ENCODE data around the gene DNASE1L1. TPM values are rescaled to one million over a fixed set of nuclear protein-coding genes. Genes with fewer than 3 reads are reported as not detected.

Gene DNASE1L1
- total and polyA plus RNA-seq, 12 donors, result 9.3 to 101 (median 45.3) TPM

- H3K4me1 ChIP-seq (replicated peaks in 1 of 2), result peaks cover 0 to 8% of the 10 kb centered on the region in 2 donors
- H3K9me3 ChIP-seq (replicated peaks in 1 of 3), result no peaks in the 10 kb centered on the region
- H3K27me3 ChIP-seq, result no peaks in the 10 kb centered on the region
- intact Hi-C loops (cut with DNase I), result no loop called here
- H3K36me3 ChIP-seq (replicated peaks in 1 of 2), result peaks cover 0 to 23% of the 10 kb centered on the region in 2 donors
- TF ChIP-seq POLR2A (IDR thresholded peaks at IDR 0.05) (no peak), CTCF (IDR thresholded peaks at IDR 0.05) (no peak)
- H3K4me3 ChIP-seq, result no peak overlapping the region
- 82 to 93% (median 88%) methylated on average over 4 of the region's 4 CpGs for WGBS, 4 donors
- DNase-seq, result no peak
- H3K27ac ChIP-seq, result no peak overlapping the region
Measured at GRCh38 chrX:154403858-154404257, 5.2 kb downstream of the DNASE1L1 start.

- 86 to 93% (median 90%) methylated on average over 3 to 10 of the region's 10 CpGs for WGBS, 4 donors
- intact Hi-C loops (cut with DNase I), result no loop called here
- H3K27ac ChIP-seq, result no peak overlapping the region
- no peak overlapping the region for H3K4me3 ChIP-seq
- no peak for DNase-seq
- H3K27me3 ChIP-seq, result no peaks in the 10 kb centered on the region
- H3K36me3 ChIP-seq (replicated peaks in 1 of 2), result peaks cover 0 to 23% of the 10 kb centered on the region in 2 donors
- H3K9me3 ChIP-seq (replicated peaks in 1 of 3), result no peaks in the 10 kb centered on the region
- peaks cover 0 to 8% of the 10 kb centered on the region in 2 donors for H3K4me1 ChIP-seq (replicated peaks in 1 of 2)
- TF ChIP-seq POLR2A (IDR thresholded peaks at IDR 0.05) (no peak), CTCF (IDR thresholded peaks at IDR 0.05) (no peak)
Measured at GRCh38 chrX:154403192-154403591, 5.9 kb downstream of the DNASE1L1 start.

GRCh38 chrX:154402622-154403127, 6.4 kb downstream of the DNASE1L1 start:
- no peaks in the 10 kb centered on the region for H3K27me3 ChIP-seq
- DNase-seq, result no peak
- peaks cover 0 to 8% of the 10 kb centered on the region in 2 donors for H3K4me1 ChIP-seq (replicated peaks in 1 of 2)
- H3K9me3 ChIP-seq (replicated peaks in 1 of 3), result no peaks in the 10 kb centered on the region
- intact Hi-C loops (cut with DNase I), result no loop called here
- WGBS, 4 donors, result 71 to 87% (median 84%) methylated on average over 5 to 19 of the region's 19 CpGs
- no peak overlapping the region for H3K27ac ChIP-seq
- no peak for TF ChIP-seq CTCF (IDR thresholded peaks at IDR 0.05)
- no peak for TF ChIP-seq POLR2A (IDR thresholded peaks at IDR 0.05)
- H3K4me3 ChIP-seq, result no peak overlapping the region
- peaks cover 0 to 23% of the 10 kb centered on the region in 2 donors for H3K36me3 ChIP-seq (replicated peaks in 1 of 2)

DNA sequence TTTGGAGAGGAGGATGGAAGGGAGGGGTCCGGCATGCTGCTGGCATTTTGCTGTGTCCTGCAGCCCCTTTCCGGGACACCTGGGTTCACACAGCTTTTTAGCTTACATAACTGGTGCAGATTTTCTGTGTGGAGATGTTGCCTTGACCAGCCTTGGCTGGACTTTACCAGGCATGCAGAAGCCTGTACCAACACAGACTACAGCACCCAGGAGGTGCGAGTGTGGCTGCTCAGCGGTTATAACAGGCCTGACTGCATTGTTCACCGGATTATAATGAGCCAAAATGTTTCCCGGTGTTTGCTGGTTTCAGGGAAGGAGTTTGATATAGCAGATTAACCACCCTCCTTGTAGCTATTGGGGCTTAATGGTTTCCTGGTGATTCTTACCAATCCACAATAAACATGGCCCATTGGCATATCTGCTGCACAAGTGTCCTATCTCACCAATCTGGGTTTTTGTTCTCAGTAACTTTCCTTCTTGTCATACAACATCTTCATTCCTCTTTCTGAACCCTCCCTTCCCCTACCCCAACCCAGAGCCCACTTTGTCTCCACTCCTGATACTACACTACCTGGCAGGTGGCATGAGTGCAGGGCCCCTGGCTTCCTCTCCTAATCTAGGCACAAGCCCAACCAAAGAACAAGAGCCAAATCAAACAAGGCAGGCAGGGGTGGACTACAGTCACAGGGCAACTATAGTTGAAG, 7.0 kb downstream of the DNASE1L1 start:
- Histone ChIP-seq H3K27me3 (no peaks in the 10 kb centered on the region), H3K4me1 (replicated peaks in 1 of 2) (peaks cover 0 to 8% of the 10 kb centered on the region in 2 donors), H3K9me3 (replicated peaks in 1 of 3) (no peaks in the 10 kb centered on the region), H3K36me3 (replicated peaks in 1 of 2) (peaks cover 0 to 23% of the 10 kb centered on the region in 2 donors), H3K4me3 (no peak overlapping the region), H3K27ac (no peak overlapping the region)
- no peak for TF ChIP-seq CTCF (IDR thresholded peaks at IDR 0.05)
- TF ChIP-seq POLR2A (IDR thresholded peaks at IDR 0.05), result no peak
- intact Hi-C loops (cut with DNase I), result no loop called here
- peak in 1 of 7 donors; percentile 16 for DNase-seq
- 39 to 73% (median 58%) methylated on average over 3 to 6 of the region's 6 CpGs for WGBS, 4 donors
